ENCODE results near the gene NCAM1.

- TF ChIP-seq HMGXB4 (CRISPR knock-in tag; IDR thresholded peaks at IDR 0.05; ENCODE audit: borderline replicate concordance) (no peak), JUN (IDR thresholded peaks at IDR 0.05) (no peak), POLR2A (IDR thresholded peaks at IDR 0.05; ENCODE audit: low read length) (no peak), GATA3 (IDR thresholded peaks at IDR 0.05; ENCODE audit: borderline replicate concordance) (no peak), RCOR1 (IDR thresholded peaks at IDR 0.05; ENCODE audit: low read depth, low read length) (no peak), NR3C1 (IDR thresholded peaks at IDR 0.05) (no peak), JUNB (IDR thresholded peaks at IDR 0.05) (no peak), EHMT2 (IDR thresholded peaks at IDR 0.05; ENCODE audit: low read depth) (no peak), MAZ (IDR thresholded peaks at IDR 0.05; ENCODE audit: borderline replicate concordance, low read depth, low read length) (no peak), SMC3 (IDR thresholded peaks at IDR 0.05) (no peak)
- TF ChIP-seq, protein P1, sequence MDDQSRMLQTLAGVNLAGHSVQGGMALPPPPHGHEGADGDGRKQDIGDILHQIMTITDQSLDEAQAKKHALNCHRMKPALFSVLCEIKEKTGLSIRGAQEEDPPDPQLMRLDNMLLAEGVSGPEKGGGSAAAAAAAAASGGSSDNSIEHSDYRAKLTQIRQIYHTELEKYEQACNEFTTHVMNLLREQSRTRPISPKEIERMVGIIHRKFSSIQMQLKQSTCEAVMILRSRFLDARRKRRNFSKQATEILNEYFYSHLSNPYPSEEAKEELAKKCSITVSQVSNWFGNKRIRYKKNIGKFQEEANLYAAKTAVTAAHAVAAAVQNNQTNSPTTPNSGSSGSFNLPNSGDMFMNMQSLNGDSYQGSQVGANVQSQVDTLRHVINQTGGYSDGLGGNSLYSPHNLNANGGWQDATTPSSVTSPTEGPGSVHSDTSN (IDR thresholded peaks at IDR 0.05): no peak
- TF ChIP-seq, protein P2, sequence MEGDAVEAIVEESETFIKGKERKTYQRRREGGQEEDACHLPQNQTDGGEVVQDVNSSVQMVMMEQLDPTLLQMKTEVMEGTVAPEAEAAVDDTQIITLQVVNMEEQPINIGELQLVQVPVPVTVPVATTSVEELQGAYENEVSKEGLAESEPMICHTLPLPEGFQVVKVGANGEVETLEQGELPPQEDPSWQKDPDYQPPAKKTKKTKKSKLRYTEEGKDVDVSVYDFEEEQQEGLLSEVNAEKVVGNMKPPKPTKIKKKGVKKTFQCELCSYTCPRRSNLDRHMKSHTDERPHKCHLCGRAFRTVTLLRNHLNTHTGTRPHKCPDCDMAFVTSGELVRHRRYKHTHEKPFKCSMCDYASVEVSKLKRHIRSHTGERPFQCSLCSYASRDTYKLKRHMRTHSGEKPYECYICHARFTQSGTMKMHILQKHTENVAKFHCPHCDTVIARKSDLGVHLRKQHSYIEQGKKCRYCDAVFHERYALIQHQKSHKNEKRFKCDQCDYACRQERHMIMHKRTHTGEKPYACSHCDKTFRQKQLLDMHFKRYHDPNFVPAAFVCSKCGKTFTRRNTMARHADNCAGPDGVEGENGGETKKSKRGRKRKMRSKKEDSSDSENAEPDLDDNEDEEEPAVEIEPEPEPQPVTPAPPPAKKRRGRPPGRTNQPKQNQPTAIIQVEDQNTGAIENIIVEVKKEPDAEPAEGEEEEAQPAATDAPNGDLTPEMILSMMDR (IDR thresholded peaks at IDR 0.05): no peak
- TF ChIP-seq, protein P3, sequence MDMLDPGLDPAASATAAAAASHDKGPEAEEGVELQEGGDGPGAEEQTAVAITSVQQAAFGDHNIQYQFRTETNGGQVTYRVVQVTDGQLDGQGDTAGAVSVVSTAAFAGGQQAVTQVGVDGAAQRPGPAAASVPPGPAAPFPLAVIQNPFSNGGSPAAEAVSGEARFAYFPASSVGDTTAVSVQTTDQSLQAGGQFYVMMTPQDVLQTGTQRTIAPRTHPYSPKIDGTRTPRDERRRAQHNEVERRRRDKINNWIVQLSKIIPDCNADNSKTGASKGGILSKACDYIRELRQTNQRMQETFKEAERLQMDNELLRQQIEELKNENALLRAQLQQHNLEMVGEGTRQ (IDR thresholded peaks at IDR 0.05): no peak
These were observed 156.9 kb downstream of the NCAM1 start for GRCh38 chr11:113118104-113118503.

All from A549 (cell line).